HG02840 (cell line): ENCODE data around the gene CACNB3.
A peak's percentile ranks its signal among the peaks of the same experiment; 100 is the strongest.
"Not testable (repeated sequence)": the region's sequence is repeated elsewhere in the genome, so short reads cannot be mapped to it uniquely, and the experiment has no call there.

Source experiments
- ATAC-seq: cut with Tn5 transposase; IDR thresholded peaks from one replicate; pipeline ENCODE4 v1.9.1; 2021; ENCODE audit warnings: mild to moderate bottlenecking, moderate library complexity, moderate number of reproducible peaks; ENCODE audit not compliant: unreplicated experiment, low FRiP score

CACNB3 gene

DNA sequence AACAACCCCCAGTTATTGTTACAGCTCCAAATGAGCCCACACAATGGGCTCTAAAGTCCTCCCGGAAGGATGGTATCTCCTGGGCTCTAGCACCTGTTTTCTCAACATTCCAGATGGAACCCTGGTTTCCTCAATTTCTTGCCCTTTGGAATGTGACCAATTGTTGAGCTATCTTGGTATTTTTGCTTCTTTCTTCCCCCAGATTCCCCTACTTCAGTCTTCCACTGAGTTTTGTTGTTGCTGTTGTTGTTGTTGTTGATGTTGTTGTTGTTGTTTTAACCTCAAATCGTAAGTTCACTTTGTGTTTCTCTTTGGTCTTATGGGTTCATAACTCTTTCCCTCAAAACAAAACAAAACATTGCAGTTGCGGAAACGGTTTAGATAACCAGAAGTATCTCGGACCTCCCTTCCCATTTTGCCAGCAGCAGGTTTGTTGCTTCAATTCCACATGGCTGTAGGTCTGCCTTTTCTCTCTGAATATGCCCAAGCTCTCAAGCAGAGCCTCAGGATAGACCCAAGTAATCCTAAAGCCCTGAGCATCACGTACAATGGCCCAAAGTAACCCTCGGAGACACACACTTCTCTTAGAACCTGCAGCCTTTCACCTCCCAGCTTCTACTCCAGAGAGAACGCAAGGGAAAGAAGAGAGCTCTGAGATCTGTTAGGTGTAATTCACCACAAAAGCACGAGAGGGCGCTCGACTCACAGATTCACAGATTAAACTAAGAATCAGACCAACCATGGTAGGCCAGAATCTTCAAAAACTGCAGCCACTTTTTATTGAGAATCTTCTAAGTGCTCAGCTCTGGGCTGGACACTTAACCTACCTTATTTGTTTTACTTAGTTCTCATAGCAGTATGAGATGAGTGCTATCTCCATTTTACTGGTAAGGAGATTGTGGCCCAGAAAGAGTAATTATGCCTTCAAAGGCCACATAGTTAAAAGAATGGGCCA, 34.7 kb downstream of the CACNB3 start:
- ATAC-seq, result no peak

DNA sequence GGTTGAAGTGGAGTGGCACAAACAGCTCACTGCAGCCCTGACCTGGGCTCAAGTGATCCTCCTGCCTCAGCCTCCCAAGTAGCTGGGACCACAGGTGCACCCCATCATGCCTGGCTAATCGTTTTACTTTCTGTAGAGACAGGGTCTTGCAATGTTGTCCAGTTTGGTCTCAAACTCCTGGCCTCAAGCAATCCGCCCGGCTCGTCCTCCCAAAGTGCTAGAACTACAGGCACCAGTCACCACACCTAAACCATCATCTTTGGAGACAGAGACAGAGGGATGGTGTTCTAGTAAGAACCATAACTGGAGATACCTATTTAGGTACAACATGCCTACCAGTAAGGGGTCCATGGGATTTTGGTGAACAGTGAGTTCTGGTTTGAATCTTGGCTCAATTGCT, 36.2 kb downstream of the CACNB3 start:
- ATAC-seq, result no peak

DNA sequence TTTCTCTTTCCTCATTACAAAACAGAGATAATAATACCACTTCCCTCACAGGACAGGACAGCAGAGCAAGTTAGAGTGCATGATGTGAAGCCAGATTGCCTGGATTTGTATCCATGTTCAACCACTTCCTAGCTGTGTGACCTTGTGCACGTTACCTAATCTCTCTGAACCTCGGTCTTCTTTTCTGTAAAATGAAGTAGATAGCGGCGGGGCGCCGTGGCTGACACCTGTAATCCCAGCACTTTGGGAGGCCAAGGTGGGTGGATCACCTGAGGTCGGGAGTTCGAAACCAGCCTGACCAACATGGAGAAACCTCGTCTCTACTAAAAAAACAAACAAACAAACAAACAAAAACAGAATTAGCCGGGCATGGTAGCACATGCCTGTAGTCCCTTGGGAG, 36.6 kb downstream of the CACNB3 start:
- not testable (repeated sequence) for ATAC-seq

DNA sequence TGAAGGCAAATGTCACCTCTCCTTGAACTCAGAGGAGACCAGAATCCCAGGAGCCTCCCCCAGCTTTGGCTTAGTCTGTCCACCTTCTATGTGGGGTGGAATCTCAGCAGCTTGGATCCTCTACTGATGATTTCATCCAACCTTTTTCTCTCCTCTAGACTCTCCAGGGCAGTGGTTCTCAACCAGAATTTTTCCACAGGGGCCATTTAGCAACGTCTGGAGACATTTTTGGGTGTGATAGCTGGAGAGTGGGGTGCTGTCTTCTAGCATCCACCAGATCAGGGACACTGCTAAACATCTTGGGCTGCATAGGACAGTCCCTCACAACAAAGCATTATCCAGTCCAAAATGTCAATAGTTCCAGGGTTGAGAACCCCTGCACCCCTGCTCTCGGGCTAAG, 38.1 kb downstream of the CACNB3 start:
- ATAC-seq, result no peak

DNA sequence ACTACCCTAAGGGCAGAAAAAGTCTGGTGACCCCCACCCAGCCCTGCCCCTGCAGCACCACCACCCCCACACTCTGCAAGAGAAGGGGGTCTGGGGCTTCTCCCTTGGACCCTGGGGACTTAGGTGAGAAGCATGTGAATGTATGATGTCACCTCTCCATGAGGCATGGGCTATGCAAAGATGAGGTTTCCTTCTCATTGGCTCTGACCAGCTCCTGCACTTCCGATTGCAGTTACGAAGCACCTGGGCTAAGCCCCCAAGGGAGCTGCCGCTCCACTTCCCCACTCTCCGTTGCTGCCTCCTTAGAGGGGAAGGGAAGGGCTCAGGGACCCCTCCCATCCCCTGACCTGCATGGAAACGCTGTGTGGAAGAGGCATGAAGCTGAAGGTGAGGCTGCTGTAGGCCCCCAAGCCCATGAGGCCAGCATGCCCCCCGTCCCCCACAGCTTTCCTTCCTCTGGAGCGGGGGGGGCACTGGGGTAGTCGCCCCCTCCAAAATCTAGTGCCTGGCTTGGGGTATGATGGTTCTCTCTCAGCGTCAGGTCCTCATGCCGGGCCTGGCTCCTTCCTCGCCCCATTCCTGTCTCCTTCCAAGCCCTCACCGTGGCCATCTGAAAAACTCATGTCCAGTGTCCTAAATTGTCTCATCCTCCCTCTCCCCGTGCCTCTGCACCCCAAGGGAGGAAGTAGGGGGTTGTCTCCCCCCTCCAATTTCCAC, 39.1 kb downstream of the CACNB3 start:
- ATAC-seq, result no peak

DNA sequence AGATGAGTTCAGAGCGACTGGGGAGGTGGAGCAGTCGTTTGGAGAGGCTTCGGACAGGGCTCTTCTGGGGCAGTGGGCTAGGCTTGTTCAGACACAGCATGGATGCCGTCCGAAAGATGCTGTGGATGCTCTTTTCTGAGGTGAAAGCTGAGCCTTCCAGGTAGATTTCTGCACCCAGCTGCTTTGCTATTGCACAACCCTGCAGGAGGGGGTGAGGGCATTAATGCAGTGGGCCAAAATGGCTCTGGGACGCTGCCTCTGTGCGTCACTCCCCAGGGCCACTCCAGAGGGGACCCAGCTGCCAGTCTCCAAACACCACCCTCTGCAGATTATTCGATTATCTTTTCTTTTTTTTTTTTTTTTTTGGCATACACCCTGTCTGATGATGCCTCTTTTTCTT, 39.7 kb downstream of the CACNB3 start:
- no peak for ATAC-seq

DNA sequence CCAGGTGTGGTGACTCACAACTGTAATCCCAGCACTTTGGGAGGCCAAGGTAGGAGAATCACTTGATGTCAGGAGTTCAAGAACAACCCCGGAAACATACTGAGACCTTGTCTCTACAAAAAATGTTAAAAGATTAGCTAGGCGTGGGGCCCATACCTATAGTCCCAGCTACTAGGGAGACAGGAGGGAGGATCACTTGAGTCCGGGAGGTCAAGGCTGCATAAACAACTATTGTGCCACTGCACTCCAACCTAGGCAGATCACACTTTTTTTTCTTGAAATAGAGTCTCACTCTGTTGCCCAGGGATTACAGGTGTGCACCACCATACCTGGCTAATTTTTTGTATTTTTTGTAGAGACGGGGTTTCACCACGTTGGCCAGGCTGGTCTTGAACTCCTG, 41.3 kb downstream of the CACNB3 start:
- ATAC-seq, result no peak

DNA sequence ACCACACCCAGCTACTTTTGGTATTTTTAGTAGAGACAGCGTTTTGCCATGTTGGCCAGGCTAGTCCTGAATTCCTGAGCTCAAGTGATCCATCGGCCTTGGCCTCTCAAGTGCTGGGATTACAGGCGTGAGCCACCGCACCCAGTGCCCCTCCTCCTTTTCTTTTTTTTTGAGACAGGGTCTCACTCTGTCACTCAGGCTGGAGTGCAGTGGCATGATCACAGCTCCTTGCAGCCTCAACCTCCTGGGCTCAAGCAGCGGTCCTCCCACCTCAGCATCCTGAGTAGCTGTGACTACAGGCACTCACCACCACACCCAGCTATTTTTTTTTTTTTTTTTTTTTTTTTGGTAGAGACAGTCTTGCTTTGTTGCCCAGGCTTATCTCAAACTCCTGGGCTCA, 41.9 kb downstream of the CACNB3 start:
- ATAC-seq, result not testable (repeated sequence)

DNA sequence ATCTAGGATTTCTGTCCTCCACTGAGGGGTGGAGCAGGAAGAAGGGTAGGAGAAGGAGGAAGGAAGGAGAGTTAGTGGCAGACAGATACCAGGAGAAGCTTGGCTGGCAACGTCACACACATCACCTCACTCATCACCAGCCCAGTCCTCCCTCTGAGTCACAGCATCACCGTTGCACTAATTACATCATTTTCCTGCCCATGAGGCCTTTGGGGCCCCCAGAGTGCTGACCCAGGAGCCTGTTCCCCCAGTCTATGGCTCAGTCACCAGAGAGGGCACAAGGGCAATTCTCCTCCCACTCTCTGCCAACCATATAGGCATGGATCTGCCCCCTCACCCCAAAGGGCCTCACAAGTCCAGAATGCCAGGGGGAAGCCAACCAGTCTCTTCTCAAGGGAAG, 42.8 kb downstream of the CACNB3 start:
- ATAC-seq, result no peak

DNA sequence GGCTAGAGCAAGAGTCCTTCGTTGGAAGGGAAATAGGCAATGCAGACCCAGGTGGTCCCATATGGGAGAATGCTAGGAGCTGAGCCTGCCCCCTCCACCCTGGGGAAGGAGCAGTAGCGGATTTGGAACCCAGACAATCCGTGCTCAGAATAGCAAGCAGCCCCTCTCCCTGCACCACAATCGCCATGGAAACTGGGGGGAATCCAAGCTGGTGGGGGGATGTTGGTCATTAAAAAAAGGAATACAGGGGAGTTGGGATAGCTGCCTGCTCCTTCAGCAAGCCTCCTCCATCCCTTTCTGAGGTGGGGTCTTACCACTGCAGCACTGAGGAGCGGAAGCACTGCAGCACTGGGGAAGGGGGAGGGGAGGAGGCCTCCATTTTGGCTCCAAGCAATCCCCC, 44.5 kb downstream of the CACNB3 start:
- no peak for ATAC-seq

DNA sequence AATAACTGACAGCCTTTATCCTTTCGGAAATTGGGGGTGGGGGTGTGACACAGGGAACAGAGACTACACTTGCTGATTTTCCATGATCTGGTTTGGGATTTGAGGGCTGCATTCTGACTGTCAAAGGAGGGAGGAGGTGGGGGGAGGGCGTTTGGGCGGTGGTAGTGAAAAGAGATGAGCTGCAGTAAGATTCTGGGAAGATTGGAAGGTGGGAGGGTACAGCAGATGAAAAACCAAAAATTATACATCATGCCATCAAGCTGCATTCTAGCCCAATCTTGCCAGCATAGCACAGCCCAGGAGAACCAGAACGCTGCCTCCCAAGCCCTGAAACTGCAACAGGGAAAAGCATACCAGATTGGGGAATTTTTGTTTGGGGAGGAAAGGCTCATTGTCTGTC, 45.0 kb downstream of the CACNB3 start:
- ATAC-seq, result no peak

DNA sequence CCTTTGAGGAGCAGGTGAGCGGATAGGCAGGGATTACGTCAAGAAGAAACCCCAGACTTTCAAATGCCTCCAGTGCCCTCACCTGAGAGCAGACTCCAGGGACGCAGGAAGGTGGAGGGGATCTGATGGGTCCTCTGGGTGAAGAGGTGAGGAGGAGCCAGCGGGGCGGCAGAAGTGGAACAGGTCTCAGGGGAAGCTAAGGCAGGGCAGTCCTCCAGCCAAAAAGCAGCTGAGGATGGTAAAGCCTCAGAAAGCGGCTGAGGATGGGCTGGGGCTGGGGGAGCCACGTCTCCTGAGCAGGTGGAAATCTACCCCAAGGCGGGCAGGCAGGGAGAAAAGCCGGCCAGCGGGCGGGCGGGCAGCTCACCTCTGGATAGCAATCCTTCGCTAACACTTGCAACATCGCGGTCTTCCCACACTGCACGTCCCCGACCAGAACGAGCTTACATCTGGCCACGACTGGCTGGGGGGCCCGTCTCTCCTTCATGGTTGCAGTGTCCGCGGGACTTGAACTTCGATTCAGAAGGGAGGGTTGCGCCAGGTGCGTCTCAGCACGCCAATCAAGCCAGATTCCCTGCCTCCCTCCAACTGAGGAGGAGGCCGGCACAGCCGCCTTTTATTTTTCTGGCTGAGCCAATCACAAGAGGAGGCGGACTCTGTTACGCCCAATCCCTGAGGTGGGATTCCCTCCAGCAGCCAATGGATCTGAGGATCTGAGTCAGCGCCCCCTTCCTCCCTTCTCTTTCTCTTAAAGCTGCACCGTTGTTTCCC, 47.2 kb downstream of the CACNB3 start, which contains the start of gene RND1:
TSS of gene RND1 (minus strand) at position 590 of the 771 bp plus-strand sequence. CDS start at position 487, 103 bp downstream.
- ATAC-seq, result peak; percentile 94

DNA sequence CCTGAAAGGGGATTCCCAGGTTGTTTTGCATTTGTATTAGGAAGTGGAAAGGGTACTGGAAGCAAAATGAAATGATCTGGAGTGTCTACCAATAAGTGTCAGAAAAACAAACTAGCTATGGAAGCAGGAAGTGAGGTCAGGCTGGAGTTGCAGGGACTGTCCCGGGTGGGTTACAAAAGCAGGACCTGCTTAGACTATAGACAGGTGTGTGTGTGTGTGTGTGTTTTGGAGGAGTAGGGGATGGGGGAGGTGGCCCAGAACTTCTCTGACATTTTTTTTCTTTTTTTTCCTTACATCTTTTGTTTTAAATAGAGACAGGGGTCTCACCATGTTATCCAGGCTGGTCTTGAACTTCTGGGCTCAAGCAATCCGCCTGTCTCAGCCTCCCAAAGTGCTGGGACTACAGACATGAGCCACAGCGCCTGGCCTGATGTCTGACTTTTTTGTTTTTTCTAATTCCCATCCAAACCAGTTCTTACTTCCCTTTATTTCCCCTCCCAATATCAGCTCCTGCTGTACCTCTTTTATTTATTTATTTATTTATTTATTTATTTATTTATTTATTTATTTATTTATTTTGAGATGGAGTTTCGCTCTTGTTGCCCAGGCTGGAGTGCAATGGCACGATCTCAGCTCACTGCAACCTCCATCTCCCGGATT, 47.9 kb downstream of the CACNB3 start:
- peak; percentile 47 for ATAC-seq

DNA sequence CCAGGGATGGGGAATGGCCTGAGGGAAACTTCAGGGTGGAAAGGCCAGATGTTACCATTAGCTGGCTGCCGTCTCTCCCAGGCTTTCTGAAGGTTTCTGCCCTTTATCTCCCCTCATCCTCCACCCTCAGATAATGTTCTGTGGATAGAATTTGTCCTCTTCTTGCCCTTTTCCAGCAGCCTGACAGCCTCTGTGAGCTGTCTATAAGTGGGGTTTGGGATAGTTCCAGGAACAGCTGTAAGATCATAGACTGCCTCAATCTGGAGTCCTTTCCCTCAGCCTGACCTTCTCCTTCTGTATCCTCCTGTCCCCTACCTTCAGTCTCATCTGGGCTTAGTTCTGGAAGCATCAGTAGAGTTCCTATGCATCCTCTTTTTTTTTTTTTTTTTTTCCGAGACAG, 50.2 kb downstream of the CACNB3 start:
- no peak for ATAC-seq

DNA sequence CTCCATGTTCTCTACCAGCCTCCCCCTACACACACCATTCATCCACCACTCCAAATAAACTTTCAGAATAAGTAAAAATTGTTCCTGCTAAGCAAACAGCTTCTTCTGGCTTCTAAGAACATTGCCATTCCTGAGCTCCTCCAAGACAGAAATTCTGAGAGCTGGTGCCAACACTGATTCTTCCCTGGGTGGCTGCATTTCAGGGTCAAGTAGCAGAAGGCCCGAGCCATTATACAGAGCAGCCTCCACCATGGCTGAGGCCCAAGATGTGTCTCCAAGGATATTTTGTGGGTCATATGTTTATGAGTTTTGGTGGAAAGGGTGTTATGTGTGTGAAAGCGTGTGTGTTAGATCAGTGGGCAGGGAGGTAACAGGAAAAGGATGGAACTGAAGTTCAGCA, 50.9 kb downstream of the CACNB3 start:
- no peak for ATAC-seq

DNA sequence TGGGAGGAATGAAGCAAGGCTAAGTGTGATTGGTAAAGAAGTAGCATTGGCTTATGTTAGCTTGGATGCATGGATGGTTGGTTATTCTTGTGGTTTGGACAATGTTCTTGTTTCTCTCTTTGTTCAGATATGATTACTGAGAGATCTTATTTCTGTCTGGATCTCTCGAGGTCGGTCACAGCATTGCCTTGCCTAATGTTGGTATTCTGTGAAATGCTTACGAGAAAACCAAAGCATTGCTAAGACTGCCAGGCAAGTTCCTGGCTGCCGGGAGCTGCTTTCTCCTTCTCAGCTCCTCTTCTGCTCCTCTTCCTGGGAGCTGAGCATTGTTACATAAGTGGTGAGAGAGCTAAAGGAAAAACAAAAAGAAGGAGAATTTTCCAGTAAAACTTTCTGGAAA, 54.8 kb downstream of the CACNB3 start:
- no peak for ATAC-seq

DNA sequence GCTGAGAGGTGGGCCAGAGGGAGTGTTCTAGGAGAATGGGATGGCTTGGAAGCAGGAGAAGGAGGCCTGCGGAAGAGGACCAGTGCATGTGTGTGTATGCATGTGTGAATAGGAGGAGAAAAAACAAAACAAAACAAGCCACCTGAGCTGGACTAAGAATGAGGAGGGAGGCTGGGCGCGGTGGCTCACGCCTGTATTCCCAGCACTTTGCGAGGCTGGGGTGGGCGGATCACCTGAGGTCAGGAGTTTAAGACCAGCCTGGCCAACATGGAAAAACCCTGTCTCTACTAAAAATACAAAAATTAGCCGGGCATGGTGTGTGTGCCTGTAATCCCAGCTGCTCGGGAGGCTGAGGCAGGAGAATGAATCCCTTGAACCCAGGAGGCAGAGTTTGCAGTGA, 55.2 kb downstream of the CACNB3 start:
- not testable (repeated sequence) for ATAC-seq

DNA sequence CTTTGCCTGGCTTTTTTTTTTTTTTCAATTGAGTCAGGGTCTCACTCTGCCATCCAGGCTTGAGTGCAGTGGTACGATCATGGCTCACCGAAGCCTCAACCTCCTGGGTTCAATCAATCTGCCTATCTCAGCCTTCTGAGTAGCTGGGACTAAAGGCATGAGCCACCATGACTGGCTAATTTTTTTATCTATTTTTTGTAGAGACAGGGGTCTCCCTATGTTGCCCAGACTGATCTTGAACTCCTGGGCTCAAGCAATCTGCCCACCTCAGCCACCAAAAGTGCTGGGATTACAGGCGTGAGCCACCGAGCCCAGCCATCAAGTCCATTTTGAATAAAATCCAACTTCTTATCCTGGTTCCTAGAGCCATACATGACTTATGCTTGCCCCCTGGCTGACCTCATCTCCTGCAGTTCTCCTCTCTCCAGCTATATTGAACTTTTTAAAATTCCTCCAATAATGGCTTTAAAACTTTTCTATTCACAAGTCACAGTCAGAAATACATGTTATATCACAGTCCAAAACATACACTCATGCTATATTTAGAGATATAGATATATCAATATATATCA, 57.7 kb downstream of the CACNB3 start:
- no peak for ATAC-seq
